Hepatocyte (in vitro differentiated cells): Measurements from ENCODE around the gene UBE2J2. TPM values are rescaled to one million over a fixed set of nuclear protein-coding genes. Genes with fewer than 3 reads are reported as not detected.

Experiments
- DNase-seq: peaks from one replicate; pipeline ENCODE4 v3.0.0-alpha.2; 2016; ENCODE audit warnings: low spot score
- H2AFZ ChIP-seq: fragments of 200-600 bp; sonication (generic); 2 replicates; pipeline ENCODE4 v1.6.0; 2016; ENCODE audit warnings: antibody characterized with exemption, mild to moderate bottlenecking
- H3K27ac ChIP-seq: fragments of 200-600 bp; sonication (generic); 2 replicates; pipeline ENCODE4 v1.5.1; 2016; ENCODE audit warnings: mild to moderate bottlenecking
- H3K27me3 ChIP-seq: fragments of 200-600 bp; sonication (generic); 2 replicates; pipeline ENCODE4 v1.6.1; 2016
- H3K36me3 ChIP-seq: fragments of 200-600 bp; sonication (generic); replicated peaks from 2 replicates; pipeline ENCODE4 v1.5.1; 2016; ENCODE audit warnings: low read depth; ENCODE audit not compliant: insufficient read depth
- H3K4me1 ChIP-seq: fragments of 200-600 bp; sonication (generic); 2 replicates; pipeline ENCODE4 v1.5.1; 2016; ENCODE audit warnings: mild to moderate bottlenecking, moderate library complexity; ENCODE audit not compliant: insufficient read depth
- H3K4me2 ChIP-seq: fragments of 200-600 bp; sonication (generic); 2 replicates; pipeline ENCODE4 v1.6.0; 2016
- H3K4me3 ChIP-seq: fragments of 200-600 bp; sonication (generic); 2 replicates; pipeline ENCODE4 v1.5.1; 2016; ENCODE audit warnings: mild to moderate bottlenecking
- H3K79me2 ChIP-seq: fragments of 200-600 bp; sonication (generic); 2 replicates; pipeline ENCODE4 v1.6.0; 2017; ENCODE audit warnings: mild to moderate bottlenecking
- H3K9me2 ChIP-seq: fragments of 200-600 bp; sonication (generic); replicated peaks from 2 replicates; pipeline ENCODE4 v1.6.0; 2017; ENCODE audit warnings: mild to moderate bottlenecking; ENCODE audit not compliant: insufficient read depth
- H3K9me3 ChIP-seq: fragments of 200-600 bp; sonication (generic); 2 replicates; pipeline ENCODE4 v1.5.1; 2016; ENCODE audit warnings: low read depth, mild to moderate bottlenecking
- H4K20me1 ChIP-seq: fragments of 200-600 bp; sonication (generic); 2 replicates; pipeline ENCODE4 v1.6.0; 2016; ENCODE audit warnings: mild to moderate bottlenecking; ENCODE audit not compliant: insufficient read depth, poor library complexity, severe bottlenecking
- EZH2 ChIP-seq: fragments of 200-600 bp; sonication (generic); IDR thresholded peaks from 2 replicates; pipeline ENCODE4 v1.6.1; 2016; ENCODE audit warnings: antibody characterized with exemption, mild to moderate bottlenecking, borderline replicate concordance
- EZH2phosphoT487 ChIP-seq: fragments of 200-600 bp; sonication (generic); IDR thresholded peaks from one replicate; pipeline ENCODE4 v1.6.1; 2018; ENCODE audit warnings: antibody characterized with exemption, mild to moderate bottlenecking, low read depth, moderate library complexity; ENCODE audit not compliant: unreplicated experiment, severe bottlenecking
- WGBS: methylation state at CpG from one replicate; pipeline ENCODE4 v1.1.6; 2016; ENCODE audit warnings: low lambda C conversion rate; ENCODE audit errors: missing lambda C conversion rate; 5-methylcytosine and 5-hydroxymethylcytosine counted together
- polyA plus RNA-seq: library from polyadenylated mRNA; unstranded; fragments of >200 nt; fragmentation: Nextera tagmentation; extraction: Ambion mirVana; gene quantifications from 2 replicates; pipeline ENCODE4 v1.2.1, GENCODE V29; 2016
- total RNA-seq: library from RNA; depleted of rRNA; stranded (reverse); fragments of >200 nt; gene quantifications from 2 replicates; pipeline ENCODE4 v1.2.3, GENCODE V29; 2014
- TF ChIP-seq, protein P1 (sequence below): fragments of 200-600 bp; sonication (generic); IDR thresholded peaks from 2 replicates; pipeline ENCODE4 v1.5.1; 2016; ENCODE audit warnings: antibody characterized with exemption, mild to moderate bottlenecking; ENCODE audit not compliant: poor library complexity

Gene UBE2J2
- total and polyA plus RNA-seq, 2 experiments from 2014 or later, result 31.7 to 66.7 TPM

DNA sequence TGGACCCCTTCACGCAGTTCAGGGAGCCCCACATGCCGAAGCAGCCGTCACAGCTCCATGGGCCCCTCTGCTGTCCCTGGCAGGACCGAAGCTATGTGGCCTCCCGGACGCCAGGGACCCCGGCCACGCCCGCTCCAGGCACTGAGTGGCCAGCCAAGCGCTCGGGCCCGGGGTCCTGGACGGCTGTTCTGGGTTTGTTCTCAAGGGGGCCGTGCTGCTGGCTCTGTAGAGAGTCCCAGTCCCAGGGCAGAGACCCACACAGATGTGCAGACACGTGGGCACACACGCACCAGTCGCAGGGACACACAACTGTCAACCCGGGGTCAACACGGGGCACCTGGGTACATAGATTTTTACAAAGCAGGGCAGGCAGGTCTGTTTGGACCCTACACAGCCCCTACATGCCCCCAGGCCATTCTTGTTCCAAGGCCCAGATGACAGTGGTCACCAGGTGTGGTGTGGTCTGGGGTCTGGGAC lies 34.9 kb downstream of the UBE2J2 start:
- Histone ChIP-seq H3K4me3 (no peak overlapping the region), H3K4me1 (peaks cover 25% of the 10 kb centered on the region), H3K27ac (no peak overlapping the region), H3K4me2 (no peak overlapping the region), H4K20me1 (no peaks in the 10 kb centered on the region), H2AFZ (no peak overlapping the region), H3K27me3 (no peaks in the 10 kb centered on the region), H3K36me3 (no peaks in the 10 kb centered on the region), H3K9me2 (no peaks in the 10 kb centered on the region), H3K9me3 (no peaks in the 10 kb centered on the region), H3K79me2 (peaks cover 9% of the 10 kb centered on the region)
- no peak for DNase-seq
- TF ChIP-seq, protein P1, sequence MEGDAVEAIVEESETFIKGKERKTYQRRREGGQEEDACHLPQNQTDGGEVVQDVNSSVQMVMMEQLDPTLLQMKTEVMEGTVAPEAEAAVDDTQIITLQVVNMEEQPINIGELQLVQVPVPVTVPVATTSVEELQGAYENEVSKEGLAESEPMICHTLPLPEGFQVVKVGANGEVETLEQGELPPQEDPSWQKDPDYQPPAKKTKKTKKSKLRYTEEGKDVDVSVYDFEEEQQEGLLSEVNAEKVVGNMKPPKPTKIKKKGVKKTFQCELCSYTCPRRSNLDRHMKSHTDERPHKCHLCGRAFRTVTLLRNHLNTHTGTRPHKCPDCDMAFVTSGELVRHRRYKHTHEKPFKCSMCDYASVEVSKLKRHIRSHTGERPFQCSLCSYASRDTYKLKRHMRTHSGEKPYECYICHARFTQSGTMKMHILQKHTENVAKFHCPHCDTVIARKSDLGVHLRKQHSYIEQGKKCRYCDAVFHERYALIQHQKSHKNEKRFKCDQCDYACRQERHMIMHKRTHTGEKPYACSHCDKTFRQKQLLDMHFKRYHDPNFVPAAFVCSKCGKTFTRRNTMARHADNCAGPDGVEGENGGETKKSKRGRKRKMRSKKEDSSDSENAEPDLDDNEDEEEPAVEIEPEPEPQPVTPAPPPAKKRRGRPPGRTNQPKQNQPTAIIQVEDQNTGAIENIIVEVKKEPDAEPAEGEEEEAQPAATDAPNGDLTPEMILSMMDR, result no peak
- TF ChIP-seq EZH2phosphoT487 (no peak), EZH2 (no peak)
- WGBS, result 86% methylated on average over 19 of the region's 19 CpGs

DNA sequence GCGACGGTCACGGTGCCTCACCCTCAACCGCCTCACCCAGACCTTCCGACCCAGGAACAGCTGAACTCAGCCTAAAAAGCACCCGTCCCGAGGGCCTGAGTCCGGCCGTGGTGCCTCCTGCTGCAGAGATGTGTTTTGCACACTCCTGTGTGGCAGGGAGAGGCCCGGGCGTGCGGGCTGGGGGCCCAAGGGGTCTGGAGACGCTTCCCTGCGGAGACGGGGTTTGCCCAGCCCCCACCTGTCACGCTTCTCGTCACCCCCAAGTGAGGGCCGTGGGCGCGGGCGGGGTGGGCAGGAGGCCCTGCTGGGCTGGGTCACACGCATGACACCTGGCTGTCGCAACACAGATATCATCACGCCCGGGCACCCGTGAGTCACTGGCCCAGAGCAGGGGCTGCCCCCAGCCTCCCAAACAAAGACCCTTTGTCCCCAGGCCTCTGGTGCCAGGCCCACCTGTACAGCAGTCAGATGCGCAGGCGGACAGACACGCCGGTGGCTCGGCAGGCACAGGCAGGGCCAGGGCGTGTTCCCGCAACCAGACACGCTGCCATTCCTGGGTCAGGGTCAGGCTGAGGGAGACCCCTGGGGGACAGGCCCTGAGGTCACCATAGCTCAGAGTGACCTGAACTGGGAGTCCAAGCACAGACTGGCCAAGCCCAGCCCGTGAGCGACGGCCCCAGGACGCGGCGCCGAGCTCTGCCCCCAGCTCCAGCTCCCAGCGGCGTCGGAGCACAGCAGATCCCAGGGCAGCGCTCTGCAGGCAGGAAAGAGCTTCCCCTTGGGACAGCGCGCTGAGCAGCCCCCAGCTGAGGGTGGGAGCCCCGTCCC lies 35.6 kb downstream of the UBE2J2 start:
- Histone ChIP-seq H3K27ac (peak overlapping the region; percentile 9), H3K27me3 (no peaks in the 10 kb centered on the region), H3K36me3 (no peaks in the 10 kb centered on the region), H3K4me2 (peak overlapping the region; percentile 24), H3K9me3 (no peaks in the 10 kb centered on the region), H2AFZ (no peak overlapping the region), H3K79me2 (peaks cover 16% of the 10 kb centered on the region), H3K4me1 (peaks cover 25% of the 10 kb centered on the region), H4K20me1 (no peaks in the 10 kb centered on the region), H3K9me2 (no peaks in the 10 kb centered on the region), H3K4me3 (no peak overlapping the region)
- no peak for DNase-seq
- TF ChIP-seq EZH2 (no peak), EZH2phosphoT487 (no peak)
- TF ChIP-seq, protein P1, result no peak
- 75% methylated on average over 33 of the region's 48 CpGs for WGBS

DNA sequence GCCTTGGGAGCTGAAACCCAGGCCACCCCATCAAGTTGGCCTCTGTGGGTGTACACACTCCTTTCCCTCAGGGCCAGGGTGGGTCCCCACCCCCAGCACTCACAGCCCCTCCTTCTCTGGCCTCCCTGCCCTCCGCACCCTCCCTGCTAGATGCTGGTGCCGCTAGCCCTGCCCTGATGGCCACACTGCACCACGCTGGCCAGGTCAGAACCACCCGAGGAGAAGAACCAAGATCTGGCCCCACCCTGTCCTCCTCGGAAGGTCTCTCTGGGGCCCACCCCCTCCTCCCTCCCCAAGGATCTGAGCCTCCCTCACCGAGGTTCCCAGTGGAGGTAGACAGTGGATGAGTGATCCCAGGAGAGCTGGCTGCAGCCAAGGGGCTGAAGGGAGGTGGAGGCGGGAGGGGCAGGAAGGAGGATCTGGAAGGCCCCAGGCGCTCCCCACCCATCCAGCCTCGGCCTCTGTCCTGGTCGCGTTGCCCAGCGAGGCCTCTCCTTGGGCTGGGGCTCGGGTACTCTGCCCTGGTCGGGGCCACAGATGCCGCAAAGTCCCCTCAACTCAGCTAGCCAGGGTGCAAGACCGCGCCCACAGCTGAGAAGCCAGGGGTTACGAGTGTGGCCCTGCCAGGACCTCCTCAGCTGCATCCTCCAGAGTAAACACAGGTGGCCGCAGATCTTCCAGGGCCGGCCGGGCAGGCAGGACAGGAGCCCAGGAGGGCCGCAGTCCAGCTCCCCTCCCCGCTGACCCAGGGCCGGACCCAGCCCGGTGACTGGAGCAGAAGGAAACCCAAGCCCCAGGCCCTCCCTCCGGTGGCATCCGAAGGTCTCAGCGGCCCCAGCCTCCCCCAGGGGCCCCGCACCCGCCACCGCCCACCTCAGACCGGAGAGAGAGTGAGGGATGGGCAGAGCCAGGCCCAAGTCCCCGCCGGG lies 36.4 kb downstream of the UBE2J2 start:
- Histone ChIP-seq H3K9me3 (no peaks in the 10 kb centered on the region), H3K27me3 (no peaks in the 10 kb centered on the region)
- DNase-seq, result no peak

More for the DNA sequence above, 36.4 kb downstream of the UBE2J2 start:
- Histone ChIP-seq H3K4me3 (no peak overlapping the region), H2AFZ (no peak overlapping the region), H3K27ac (peak overlapping the region; percentile 9), H3K36me3 (no peaks in the 10 kb centered on the region), H3K4me2 (peak overlapping the region; percentile 24), H3K79me2 (peaks cover 20% of the 10 kb centered on the region), H3K9me2 (no peaks in the 10 kb centered on the region), H4K20me1 (no peaks in the 10 kb centered on the region), H3K4me1 (peaks cover 31% of the 10 kb centered on the region)
- TF ChIP-seq, protein P1, result no peak
- no peak for TF ChIP-seq EZH2
- no peak for TF ChIP-seq EZH2phosphoT487
- WGBS, result 56% methylated on average over 29 of the region's 34 CpGs
